ENCODE measurements around the gene PCDHGA4.
"Not testable (repeated sequence)": the region's sequence is repeated elsewhere in the genome, so short reads cannot be mapped to it uniquely, and the experiment has no call there.

Gene PCDHGA4

DNA sequence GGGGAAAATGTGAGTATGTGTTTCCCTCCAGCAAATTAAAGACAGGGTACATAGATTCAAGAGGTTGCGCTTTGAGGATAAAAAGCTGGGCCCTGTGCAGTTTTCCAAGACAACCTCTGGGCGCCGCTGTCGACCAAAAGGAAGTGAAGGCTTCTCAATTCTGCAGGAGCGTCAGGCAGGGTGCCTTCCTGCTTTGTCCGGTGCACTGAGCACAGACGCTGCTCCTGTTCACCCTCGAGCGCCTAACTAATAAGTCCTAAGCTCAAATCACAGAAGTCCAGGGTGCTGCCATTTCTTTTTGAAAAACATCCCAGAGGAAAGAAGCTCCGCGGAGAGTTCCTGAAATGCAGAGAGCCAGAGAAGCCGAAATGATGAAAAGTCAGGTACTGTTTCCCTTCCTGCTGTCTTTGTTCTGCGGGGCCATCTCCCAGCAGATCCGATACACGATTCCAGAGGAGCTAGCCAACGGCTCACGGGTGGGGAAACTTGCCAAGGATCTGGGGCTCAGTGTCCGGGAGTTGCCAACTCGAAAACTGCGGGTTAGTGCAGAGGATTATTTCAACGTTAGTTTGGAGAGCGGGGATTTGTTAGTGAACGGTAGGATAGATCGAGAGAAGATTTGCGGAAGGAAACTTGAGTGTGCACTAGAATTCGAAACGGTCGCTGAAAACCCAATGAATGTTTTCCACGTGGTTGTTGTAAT, 4.8 kb upstream of the PCDHGA4 start, which contains the start of gene PCDHGB1:
PCDHGB1 (plus strand) TSS at position 183 of the 703 bp plus-strand sequence; CDS start at position 345, 162 bp downstream.
- peak in 1 of 2 donors; percentile 11 for DNase-seq (ENCODE audit: low read depth in 2 of 2)

DNA sequence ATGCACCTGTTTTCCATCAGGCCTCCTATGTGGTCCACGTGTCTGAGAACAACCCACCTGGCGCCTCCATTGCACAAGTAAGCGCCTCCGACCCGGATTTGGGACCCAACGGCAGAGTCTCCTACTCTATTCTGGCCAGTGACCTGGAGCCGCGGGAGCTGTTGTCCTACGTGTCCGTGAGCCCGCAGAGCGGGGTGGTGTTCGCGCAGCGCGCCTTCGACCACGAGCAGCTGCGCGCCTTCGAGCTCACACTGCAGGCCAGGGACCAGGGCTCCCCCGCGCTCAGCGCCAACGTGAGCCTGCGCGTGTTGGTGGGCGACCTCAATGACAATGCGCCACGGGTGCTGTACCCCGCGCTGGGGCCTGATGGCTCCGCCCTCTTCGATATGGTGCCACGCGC, 3.2 kb upstream of the PCDHGA4 start:
- no peak for DNase-seq (ENCODE audit: low read depth in 2 of 2)

DNA sequence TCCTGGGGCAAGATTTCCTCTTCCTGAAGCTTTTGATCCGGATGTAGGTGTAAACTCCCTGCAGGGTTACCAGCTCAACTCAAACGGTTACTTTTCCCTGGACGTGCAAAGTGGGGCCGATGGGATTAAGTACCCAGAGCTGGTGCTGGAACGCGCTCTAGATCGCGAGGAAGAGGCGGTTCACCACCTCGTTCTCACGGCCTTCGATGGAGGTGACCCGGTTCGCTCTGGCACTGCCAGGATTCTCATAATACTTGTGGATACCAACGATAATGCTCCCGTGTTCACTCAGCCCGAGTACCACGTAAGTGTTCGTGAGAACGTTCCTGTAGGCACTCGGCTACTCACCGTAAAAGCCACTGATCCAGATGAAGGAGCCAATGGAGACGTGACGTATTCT, 820 bp downstream of the PCDHGA4 start:
- DNase-seq (ENCODE audit: low read depth in 2 of 2): no peak

DNA sequence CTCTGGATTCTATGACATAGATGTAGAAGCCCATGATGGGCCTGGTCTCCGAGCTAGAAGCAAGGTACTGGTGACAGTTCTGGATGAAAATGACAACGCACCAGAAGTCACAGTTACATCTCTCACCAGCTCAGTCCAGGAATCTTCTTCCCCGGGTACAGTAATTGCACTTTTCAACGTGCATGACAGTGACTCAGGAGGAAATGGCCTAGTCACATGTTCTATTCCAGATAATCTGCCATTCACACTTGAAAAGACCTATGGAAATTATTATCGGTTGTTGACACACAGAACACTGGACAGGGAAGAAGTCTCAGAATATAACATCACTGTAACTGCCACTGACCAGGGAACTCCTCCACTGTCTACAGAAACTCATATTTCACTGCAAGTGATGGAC, 1.3 kb downstream of the PCDHGA4 start:
- no peak for DNase-seq (ENCODE audit: low read depth in 2 of 2)

DNA sequence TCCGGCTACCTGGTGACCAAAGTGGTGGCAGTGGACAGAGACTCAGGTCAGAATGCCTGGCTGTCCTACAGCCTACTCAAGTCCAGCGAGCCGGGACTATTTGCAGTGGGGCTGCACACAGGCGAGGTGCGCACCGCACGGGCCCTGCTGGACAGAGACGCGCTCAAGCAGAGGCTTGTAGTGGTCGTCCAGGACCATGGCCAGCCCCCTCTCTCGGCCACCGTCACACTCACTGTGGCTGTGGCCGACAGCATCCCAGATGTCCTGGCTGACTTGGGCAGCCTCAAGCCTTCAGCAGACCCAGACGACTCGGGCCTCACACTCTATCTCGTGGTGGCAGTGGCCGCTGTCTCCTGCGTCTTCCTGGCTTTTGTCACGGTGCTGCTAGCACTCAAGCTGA, 2.1 kb downstream of the PCDHGA4 start:
- no peak for DNase-seq (ENCODE audit: low read depth in 2 of 2)

DNA sequence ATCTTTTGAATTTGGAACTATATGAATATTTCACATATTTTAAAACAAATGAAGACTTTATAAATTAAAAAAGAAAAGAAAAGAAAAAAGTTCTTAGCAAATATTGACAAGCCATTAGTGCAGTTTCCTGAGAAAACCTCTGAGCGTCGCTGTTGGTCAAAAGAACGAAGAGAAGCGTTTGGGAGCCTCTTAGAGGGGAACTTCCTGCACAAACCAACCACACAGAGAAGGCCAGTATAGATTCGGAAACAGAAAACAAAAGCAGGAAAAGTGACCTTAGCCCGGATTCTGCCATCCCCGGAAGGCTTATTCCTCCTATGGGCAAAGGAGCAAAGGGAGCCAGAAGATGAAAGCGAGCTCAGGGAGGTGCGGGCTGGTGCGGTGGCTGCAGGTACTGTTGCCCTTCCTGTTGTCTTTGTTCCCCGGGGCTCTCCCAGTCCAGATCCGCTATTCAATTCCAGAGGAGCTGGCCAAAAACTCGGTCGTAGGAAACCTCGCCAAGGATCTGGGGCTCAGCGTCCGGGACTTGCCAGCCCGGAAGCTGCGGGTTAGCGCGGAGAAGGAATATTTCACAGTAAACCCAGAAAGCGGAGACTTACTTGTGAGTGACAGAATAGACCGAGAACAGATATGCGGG, 5.1 kb downstream of the PCDHGA4 start, which contains the start of gene PCDHGB2:
PCDHGB2 (plus strand) TSS at position 205 of the 637 bp plus-strand sequence; CDS start at position 347, 142 bp downstream.
- no peak for DNase-seq (ENCODE audit: low read depth in 2 of 2)

DNA sequence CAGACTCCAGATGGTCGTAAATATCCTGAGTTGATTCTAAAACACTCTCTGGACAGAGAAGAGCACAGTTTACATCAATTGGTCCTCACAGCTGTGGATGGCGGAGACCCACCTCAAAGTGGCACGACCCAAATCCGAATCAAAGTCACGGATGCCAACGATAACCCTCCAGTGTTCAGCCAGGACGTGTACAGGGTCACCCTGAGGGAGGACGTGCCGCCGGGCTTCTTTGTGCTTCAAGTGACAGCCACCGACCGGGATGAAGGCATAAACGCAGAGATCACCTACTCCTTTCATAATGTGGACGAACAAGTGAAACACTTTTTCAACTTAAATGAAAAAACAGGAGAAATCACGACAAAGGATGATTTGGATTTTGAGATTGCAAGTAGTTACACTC, 5.9 kb downstream of the PCDHGA4 start:
- DNase-seq (ENCODE audit: low read depth in 2 of 2): no peak

DNA sequence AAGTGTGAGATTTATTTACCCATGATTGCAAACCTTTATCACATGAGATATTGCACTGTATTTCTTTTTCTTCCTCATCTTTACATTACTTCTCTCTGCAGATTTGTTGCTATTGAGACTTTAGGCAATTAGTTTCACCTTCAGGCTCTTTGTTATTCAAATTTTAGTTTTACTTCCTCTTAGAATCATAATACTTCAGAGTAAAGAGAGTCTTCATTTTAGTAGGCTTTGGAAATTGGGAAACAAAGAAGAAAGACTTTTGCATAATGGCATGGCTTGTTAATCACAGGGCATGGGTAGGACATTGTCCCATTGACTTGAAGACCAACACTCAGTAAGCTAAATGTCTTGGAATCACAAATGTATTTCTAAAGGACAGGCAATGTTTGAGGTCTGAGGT, 7.9 kb downstream of the PCDHGA4 start:
- no peak for DNase-seq (ENCODE audit: low read depth in 2 of 2)

DNA sequence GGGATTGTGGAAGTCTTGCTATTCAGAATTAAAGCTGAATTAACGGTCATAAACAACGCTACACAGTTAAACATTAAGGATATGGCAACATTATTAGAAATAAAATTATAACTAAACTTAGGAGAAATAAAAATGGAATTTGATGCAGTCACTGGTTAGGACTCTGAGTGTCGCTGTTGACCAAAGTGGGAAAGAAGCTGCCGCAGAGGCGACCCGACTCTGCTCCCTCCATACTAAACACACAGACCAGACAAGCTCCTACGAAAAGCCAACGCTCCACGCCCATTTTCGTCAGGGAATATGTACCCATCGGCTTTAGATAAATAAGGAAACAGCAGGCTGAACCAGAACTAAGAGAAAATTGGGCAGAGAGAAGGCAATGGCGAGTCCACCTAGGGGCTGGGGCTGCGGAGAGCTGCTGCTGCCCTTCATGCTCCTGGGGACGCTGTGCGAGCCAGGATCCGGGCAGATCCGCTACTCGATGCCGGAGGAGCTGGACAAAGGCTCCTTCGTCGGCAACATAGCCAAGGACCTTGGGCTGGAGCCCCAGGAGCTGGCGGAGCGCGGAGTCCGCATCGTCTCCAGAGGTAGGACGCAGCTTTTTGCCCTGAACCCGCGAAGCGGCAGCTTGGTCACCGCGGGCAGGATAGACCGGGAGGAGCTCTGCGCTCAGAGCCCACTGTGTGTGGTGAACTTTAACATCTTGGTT, 9.3 kb downstream of the PCDHGA4 start, which contains the start of gene PCDHGA5:
PCDHGA5 (plus strand) TSS at position 211 of the 709 bp plus-strand sequence; CDS start at position 380, 169 bp downstream.
- no peak for DNase-seq (ENCODE audit: low read depth in 2 of 2)

DNA sequence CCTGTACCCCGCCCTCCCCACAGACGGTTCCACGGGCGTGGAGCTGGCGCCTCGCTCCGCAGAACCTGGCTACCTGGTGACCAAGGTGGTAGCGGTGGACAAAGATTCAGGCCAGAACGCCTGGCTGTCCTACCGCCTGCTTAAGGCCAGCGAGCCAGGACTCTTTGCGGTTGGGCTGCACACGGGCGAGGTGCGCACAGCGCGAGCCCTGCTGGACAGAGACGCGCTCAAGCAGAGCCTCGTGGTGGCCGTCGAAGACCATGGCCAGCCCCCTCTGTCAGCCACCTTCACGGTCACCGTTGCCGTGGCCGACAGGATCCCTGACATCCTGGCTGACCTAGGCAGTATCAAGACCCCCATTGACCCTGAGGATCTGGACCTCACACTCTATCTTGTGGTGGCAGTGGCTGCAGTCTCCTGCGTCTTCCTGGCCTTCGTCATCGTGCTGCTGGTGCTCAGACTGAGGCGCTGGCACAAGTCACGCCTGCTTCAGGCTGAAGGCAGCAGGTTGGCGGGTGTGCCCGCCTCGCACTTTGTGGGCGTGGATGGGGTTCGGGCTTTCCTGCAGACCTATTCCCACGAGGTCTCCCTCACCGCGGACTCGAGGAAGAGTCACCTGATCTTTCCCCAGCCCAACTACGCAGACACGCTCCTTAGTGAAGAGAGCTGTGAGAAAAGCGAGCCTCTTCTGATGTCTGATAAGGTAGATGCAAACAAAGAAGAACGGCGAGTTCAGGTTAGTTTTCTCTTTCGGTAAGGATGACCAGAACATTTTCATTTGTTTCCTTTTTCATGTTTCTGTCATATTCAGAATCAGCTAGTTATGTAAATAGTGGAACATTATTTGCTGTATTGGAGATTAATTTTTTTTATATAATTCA, 11.4 kb downstream of the PCDHGA4 start:
- DNase-seq (ENCODE audit: low read depth in 2 of 2): no peak

DNA sequence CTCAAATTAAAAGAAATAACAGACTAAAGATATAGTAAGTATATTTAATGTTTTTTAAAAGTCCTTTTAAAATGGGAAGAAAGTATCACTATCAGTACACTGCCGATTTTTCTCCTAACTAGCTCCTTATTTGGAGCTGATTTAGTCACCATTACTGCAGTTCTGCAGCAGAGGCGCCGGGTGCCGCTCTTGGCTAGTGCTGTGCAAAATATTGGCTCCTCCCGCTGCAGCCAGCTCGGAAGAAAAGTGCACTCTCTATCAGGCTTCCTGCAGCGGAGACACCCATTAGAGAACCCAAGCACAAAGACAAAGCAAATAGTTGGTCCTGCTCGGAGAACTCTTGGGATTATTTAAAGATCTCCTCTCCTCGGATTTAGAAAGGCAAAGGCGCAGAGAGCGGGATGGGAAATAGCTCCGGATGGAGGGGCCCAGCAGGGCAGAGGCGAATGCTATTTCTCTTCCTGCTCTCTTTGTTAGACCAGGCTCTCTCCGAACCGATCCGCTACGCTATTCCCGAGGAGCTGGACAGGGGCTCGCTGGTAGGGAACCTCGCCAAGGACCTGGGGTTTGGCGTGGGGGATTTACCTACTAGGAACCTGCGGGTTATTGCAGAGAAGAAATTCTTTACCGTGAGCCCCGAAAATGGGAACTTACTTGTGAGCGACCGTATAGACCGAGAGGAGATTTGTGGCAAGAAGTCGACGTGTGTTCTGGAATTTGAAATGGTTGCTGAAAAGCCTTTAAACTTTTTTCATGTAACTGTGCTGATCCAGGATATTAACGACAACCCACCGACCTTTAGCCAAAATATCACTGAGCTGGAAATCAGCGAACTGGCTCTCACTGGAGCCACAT, 15.4 kb downstream of the PCDHGA4 start, which contains the start of gene PCDHGB3:
PCDHGB3 (plus strand) TSS at position 249 of the 855 bp plus-strand sequence; CDS start at position 402, 153 bp downstream.
- no peak for DNase-seq (ENCODE audit: low read depth in 2 of 2)

DNA sequence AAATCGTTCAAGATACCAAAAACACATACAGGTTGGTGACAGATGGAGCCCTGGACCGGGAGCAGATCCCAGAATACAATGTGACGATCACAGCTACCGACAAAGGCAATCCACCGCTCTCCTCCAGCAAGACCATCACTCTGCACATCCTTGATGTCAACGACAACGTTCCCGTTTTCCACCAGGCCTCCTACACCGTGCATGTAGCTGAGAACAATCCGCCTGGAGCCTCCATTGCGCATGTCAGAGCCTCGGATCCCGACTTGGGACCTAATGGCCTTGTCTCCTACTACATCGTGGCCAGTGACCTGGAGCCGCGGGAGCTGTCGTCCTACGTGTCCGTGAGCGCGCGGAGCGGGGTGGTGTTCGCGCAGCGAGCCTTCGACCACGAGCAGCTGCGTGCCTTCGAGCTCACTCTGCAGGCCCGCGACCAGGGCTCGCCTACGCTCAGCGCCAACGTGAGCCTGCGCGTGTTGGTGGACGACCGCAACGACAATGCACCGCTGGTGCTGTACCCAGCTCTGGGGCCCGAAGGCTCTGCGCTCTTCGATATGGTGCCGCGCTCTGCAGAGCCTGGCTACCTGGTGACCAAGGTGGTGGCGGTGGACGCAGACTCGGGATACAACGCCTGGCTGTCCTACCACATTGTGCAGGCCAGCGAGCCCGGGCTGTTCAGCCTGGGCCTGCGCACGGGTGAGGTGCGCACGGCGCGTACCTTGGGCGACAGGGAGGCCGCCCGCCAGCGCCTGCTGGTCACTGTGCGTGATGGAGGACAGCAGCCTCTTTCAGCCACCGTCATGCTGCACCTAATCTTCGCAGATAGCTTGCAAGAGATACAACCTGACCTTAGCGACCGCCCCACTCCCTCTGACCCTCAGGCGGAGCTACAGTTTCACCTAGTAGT, 17.0 kb downstream of the PCDHGA4 start:
- no peak for DNase-seq (ENCODE audit: low read depth in 2 of 2)

DNA sequence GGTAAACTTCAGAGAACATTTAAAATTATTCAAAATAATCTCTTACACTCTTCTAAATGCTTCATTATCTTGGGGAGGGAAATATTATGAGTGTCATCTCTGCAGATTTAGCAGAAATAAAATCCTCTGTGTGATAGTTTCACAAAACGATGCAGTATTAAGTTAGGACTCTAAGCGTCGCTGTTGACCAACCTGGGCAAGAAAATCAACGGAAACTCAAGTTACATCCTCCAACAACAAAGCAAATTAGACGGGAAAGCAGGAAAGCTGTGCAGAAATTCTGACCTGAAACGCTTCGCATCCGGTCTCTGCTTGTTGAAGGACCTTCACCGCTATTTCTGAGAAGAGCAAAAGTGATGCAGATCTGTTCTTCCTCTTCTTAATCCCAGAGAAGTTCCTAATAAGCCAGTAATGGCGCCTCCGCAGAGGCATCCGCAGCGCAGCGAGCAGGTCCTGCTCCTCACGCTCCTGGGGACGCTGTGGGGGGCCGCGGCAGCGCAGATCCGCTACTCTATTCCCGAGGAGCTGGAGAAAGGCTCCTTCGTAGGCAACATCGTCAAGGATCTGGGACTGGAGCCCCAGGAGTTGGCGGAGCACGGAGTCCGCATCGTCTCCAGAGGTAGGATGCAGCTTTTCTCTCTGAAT, 19.0 kb downstream of the PCDHGA4 start, which contains the start of gene PCDHGA6:
PCDHGA6 (plus strand) TSS at position 219 of the 645 bp plus-strand sequence; CDS start at position 412, 193 bp downstream.
- no peak for DNase-seq (ENCODE audit: low read depth in 2 of 2)

DNA sequence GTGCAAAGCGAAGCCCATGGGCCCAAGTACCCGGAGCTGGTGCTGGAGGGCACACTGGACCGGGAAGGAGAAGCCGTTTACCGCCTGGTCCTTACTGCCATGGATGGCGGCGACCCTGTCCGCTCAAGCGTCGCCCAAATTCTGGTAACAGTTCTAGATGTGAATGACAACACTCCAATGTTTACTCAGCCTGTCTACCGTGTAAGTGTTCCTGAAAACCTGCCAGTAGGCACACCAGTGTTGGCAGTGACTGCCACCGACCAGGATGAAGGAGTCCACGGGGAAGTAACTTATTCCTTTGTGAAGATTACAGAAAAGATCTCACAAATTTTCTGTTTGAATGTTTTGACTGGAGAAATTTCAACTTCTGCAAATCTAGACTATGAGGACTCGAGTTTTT, 19.8 kb downstream of the PCDHGA4 start:
- DNase-seq (ENCODE audit: low read depth in 2 of 2): no peak

DNA sequence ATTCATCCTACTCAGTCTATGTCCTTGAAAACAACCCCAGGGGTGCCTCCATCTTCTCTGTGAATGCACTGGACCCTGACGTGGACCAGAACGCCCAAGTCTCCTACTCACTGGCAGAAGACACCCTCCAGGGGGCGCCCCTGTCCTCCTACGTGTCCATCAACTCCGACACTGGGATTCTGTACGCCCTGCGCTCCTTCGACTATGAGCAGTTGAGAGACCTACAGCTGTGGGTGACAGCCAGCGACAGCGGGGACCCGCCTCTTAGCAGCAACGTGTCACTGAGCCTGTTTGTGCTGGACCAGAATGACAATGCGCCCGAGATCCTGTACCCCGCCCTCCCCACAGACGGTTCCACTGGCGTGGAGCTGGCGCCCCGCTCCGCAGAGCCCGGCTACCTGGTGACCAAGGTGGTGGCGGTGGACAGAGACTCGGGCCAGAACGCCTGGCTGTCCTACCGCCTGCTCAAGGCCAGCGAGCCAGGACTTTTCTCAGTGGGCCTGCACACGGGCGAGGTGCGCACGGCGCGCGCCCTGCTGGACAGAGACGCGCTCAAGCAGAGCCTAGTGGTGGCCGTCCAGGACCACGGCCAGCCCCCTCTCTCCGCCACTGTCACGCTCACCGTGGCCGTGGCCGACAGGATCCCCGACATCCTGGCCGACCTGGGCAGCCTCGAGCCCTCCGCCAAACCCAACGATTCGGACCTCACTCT, 20.8 kb downstream of the PCDHGA4 start:
- DNase-seq (ENCODE audit: low read depth in 2 of 2): not testable (repeated sequence)

DNA sequence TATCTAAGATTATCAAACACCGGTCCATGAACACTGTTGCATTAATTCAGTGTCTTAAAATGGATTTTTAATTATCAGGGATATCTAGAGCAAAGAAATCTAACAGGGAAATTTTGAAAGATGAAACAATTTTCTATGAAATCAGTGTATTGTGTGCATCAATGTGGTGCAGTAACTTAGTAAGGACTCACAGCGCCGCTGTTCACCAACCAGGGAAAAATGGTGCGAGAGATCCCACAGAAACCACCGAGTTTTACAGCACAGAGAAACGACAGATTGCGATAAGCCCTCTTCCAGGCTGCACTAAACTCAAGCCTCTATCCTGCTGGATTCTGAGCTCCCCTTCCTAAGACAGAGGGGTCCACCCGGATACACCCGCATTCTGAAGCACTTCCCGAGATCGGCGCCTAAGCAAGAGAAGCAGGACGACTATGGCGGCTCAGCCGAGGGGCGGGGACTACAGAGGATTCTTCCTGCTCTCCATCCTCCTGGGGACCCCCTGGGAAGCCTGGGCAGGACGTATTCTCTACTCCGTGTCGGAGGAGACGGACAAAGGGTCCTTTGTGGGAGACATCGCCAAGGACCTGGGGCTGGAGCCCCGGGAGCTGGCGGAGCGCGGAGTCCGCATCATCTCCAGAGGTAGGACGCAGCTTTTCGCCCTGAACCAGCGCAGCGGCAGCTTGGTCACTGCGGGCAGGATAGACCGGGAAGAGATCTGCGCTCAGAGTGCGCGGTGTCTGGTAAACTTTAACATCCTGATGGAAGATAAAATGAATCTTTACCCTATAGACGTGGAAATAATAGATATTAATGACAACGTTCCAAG, 27.9 kb downstream of the PCDHGA4 start, which contains the start of gene PCDHGA7:
PCDHGA7 (plus strand) TSS at position 274 of the 826 bp plus-strand sequence; CDS start at position 432, 158 bp downstream.
- DNase-seq (ENCODE audit: low read depth in 2 of 2): no peak

DNA sequence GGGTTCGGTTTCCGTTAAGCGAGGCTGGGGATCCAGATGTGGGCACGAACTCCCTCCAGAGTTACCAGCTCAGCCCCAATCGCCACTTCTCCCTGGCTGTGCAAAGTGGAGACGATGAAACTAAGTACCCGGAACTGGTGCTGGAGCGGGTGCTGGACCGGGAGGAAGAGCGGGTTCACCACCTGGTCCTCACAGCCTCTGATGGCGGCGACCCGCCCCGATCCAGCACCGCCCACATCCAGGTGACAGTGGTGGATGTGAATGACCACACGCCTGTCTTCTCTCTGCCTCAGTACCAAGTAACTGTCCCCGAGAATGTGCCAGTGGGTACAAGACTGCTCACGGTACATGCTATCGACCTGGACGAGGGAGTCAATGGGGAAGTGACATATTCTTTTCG, 28.5 kb downstream of the PCDHGA4 start:
- no peak for DNase-seq (ENCODE audit: low read depth in 2 of 2)

Measured in stimulated activated CD4-positive, alpha-beta T cell treated with anti-CD3 and anti-CD28 coated beads, Interleukin-15, amount 100 ng/mL, for 48 hours (primary cell).